Measurements from ENCODE around the gene RAP1GAP2.

The RAP1GAP2 gene

GRCh38 chr17:2948721-2949468 is 152.7 kb downstream of the RAP1GAP2 start:
- H3K4me1 ChIP-seq (ENCODE audit: control insufficient read depth in 2 of 2, insufficient read depth in 2 of 2, low read length in 2 of 2): peaks cover 0 to 2% of the 10 kb centered on the region in 2 donors
- no peak overlapping the region for H3K9ac ChIP-seq (ENCODE audit: low read depth in 1 of 2, low read length in 2 of 2)
- H3K27ac ChIP-seq (ENCODE audit: low read depth in 2 of 2, low read length in 2 of 2): no peak overlapping the region
- H3K4me3 ChIP-seq (ENCODE audit: low read length in 2 of 2): no peak overlapping the region
- no peaks in the 10 kb centered on the region for H3K27me3 ChIP-seq (ENCODE audit: control insufficient read depth in 2 of 2, insufficient read depth in 2 of 2, low read length in 2 of 2)
- H3K9me3 ChIP-seq (ENCODE audit: control insufficient read depth in 2 of 2, low read length in 2 of 2): no peaks in the 10 kb centered on the region
- no peaks in the 10 kb centered on the region for H3K36me3 ChIP-seq (ENCODE audit: control insufficient read depth in 2 of 2, insufficient read depth in 2 of 2, low read length in 2 of 2)

- no peaks in the 10 kb centered on the region for H3K27me3 ChIP-seq (ENCODE audit: control insufficient read depth in 2 of 2, insufficient read depth in 2 of 2, low read length in 2 of 2)
- peaks cover 0 to 2% of the 10 kb centered on the region in 2 donors for H3K4me1 ChIP-seq (ENCODE audit: control insufficient read depth in 2 of 2, insufficient read depth in 2 of 2, low read length in 2 of 2)
- no peaks in the 10 kb centered on the region for H3K9me3 ChIP-seq (ENCODE audit: control insufficient read depth in 2 of 2, low read length in 2 of 2)
- H3K4me3 ChIP-seq (ENCODE audit: low read length in 2 of 2): no peak overlapping the region
- no peaks in the 10 kb centered on the region for H3K36me3 ChIP-seq (ENCODE audit: control insufficient read depth in 2 of 2, insufficient read depth in 2 of 2, low read length in 2 of 2)
- H3K9ac ChIP-seq (ENCODE audit: low read depth in 1 of 2, low read length in 2 of 2): no peak overlapping the region
- H3K27ac ChIP-seq (ENCODE audit: low read depth in 2 of 2, low read length in 2 of 2): no peak overlapping the region
Measured at GRCh38 chr17:2949469-2950044, 153.3 kb downstream of the RAP1GAP2 start.

DNA sequence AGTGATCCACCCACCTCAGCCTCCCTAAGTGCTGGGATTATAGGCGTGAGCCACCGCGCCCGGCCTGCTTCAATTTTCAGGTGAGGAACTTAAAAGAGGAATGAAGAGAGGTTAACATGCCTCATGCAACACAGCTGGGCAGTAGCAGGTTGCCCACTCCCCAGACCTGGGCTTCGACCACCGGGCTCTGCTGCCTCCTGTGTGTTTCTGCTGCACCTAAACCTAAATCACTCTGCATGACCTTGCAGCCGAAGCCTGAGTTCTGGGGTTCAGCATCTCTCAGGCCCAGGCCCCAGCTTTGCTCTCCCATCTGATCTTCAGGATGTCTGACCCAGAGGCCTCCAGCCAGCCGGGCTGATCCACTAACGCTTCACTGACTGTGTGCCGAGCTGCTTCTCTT is 154.6 kb downstream of the RAP1GAP2 start:
- Histone ChIP-seq H3K36me3 (ENCODE audit: control insufficient read depth in 2 of 2, insufficient read depth in 2 of 2, low read length in 2 of 2) (no peaks in the 10 kb centered on the region), H3K4me3 (ENCODE audit: low read length in 2 of 2) (no peak overlapping the region), H3K27me3 (ENCODE audit: control insufficient read depth in 2 of 2, insufficient read depth in 2 of 2, low read length in 2 of 2) (no peaks in the 10 kb centered on the region), H3K4me1 (ENCODE audit: control insufficient read depth in 2 of 2, insufficient read depth in 2 of 2, low read length in 2 of 2) (peaks cover 0 to 8% of the 10 kb centered on the region in 2 donors), H3K9ac (ENCODE audit: low read depth in 1 of 2, low read length in 2 of 2) (no peak overlapping the region), H3K9me3 (ENCODE audit: control insufficient read depth in 2 of 2, low read length in 2 of 2) (no peaks in the 10 kb centered on the region), H3K27ac (ENCODE audit: low read depth in 2 of 2, low read length in 2 of 2) (no peak overlapping the region)

DNA sequence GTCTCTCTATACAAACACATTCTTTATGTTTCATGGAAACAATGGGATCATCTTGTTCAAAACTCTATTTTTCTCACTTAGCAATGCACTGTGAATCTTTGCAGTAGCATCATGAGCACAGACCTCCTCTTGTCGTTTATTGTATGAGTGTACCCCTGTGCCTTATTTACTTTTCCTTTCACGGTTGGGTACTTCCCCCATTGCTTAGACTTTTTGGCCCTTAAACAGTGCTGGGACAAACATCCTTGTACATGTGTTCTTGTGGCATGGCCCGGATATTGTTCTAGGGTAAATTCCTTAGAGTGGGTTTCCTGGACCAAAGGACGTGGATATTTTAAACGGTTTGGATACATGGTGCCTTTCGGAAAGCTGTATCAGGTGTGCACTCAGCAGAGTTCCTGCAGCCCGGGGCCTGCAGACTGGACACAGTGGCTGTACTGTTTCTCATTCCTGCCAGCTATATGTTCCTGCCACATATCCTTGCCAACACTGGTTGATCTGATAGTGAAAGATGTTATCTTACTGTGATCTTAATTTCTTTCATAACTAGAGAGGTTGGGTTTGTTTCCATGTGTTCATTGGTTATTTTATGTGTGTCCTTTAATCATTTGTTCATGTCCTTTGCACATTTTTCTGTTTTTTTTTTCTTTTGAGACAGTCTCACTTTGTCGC is 156.1 kb downstream of the RAP1GAP2 start:
- no peaks in the 10 kb centered on the region for H3K36me3 ChIP-seq (ENCODE audit: control insufficient read depth in 2 of 2, insufficient read depth in 2 of 2, low read length in 2 of 2)

GRCh38 chr17:2954898-2955445 is 158.7 kb downstream of the RAP1GAP2 start:
- no peaks in the 10 kb centered on the region for H3K36me3 ChIP-seq (ENCODE audit: control insufficient read depth in 2 of 2, insufficient read depth in 2 of 2, low read length in 2 of 2)
- H3K9me3 ChIP-seq (ENCODE audit: control insufficient read depth in 2 of 2, low read length in 2 of 2): no peaks in the 10 kb centered on the region
- H3K4me1 ChIP-seq (ENCODE audit: control insufficient read depth in 2 of 2, insufficient read depth in 2 of 2, low read length in 2 of 2): peaks cover 3 to 17% of the 10 kb centered on the region in 2 donors
- H3K9ac ChIP-seq (ENCODE audit: low read depth in 1 of 2, low read length in 2 of 2): no peak overlapping the region
- no peak overlapping the region for H3K4me3 ChIP-seq (ENCODE audit: low read length in 2 of 2)
- H3K27me3 ChIP-seq (ENCODE audit: control insufficient read depth in 2 of 2, insufficient read depth in 2 of 2, low read length in 2 of 2): no peaks in the 10 kb centered on the region
- H3K27ac ChIP-seq (ENCODE audit: low read depth in 2 of 2, low read length in 2 of 2): no peak overlapping the region

More for the DNA sequence above, 156.1 kb downstream of the RAP1GAP2 start:
- peaks cover 0 to 9% of the 10 kb centered on the region in 2 donors for H3K4me1 ChIP-seq (ENCODE audit: control insufficient read depth in 2 of 2, insufficient read depth in 2 of 2, low read length in 2 of 2)
- H3K9me3 ChIP-seq (ENCODE audit: control insufficient read depth in 2 of 2, low read length in 2 of 2): no peaks in the 10 kb centered on the region
- H3K9ac ChIP-seq (ENCODE audit: low read depth in 1 of 2, low read length in 2 of 2): no peak overlapping the region
- H3K27me3 ChIP-seq (ENCODE audit: control insufficient read depth in 2 of 2, insufficient read depth in 2 of 2, low read length in 2 of 2): no peaks in the 10 kb centered on the region
- H3K27ac ChIP-seq (ENCODE audit: low read depth in 2 of 2, low read length in 2 of 2): no peak overlapping the region
- H3K4me3 ChIP-seq (ENCODE audit: low read length in 2 of 2): no peak overlapping the region

GRCh38 chr17:2955931-2956582 is 159.8 kb downstream of the RAP1GAP2 start:
- Histone ChIP-seq H3K4me3 (ENCODE audit: low read length in 2 of 2) (no peak overlapping the region), H3K27me3 (ENCODE audit: control insufficient read depth in 2 of 2, insufficient read depth in 2 of 2, low read length in 2 of 2) (no peaks in the 10 kb centered on the region), H3K4me1 (ENCODE audit: control insufficient read depth in 2 of 2, insufficient read depth in 2 of 2, low read length in 2 of 2) (peaks cover 9 to 26% of the 10 kb centered on the region in 2 donors), H3K27ac (ENCODE audit: low read depth in 2 of 2, low read length in 2 of 2) (peak overlapping the region in 1 of 2 donors; percentile 16), H3K36me3 (ENCODE audit: control insufficient read depth in 2 of 2, insufficient read depth in 2 of 2, low read length in 2 of 2) (no peaks in the 10 kb centered on the region), H3K9me3 (ENCODE audit: control insufficient read depth in 2 of 2, low read length in 2 of 2) (no peaks in the 10 kb centered on the region), H3K9ac (ENCODE audit: low read depth in 1 of 2, low read length in 2 of 2) (no peak overlapping the region)

- Histone ChIP-seq H3K4me1 (ENCODE audit: control insufficient read depth in 2 of 2, insufficient read depth in 2 of 2, low read length in 2 of 2) (peaks cover 9 to 29% of the 10 kb centered on the region in 2 donors), H3K9me3 (ENCODE audit: control insufficient read depth in 2 of 2, low read length in 2 of 2) (no peaks in the 10 kb centered on the region), H3K4me3 (ENCODE audit: low read length in 2 of 2) (no peak overlapping the region), H3K27me3 (ENCODE audit: control insufficient read depth in 2 of 2, insufficient read depth in 2 of 2, low read length in 2 of 2) (no peaks in the 10 kb centered on the region), H3K36me3 (ENCODE audit: control insufficient read depth in 2 of 2, insufficient read depth in 2 of 2, low read length in 2 of 2) (no peaks in the 10 kb centered on the region), H3K27ac (ENCODE audit: low read depth in 2 of 2, low read length in 2 of 2) (no peak overlapping the region), H3K9ac (ENCODE audit: low read depth in 1 of 2, low read length in 2 of 2) (no peak overlapping the region)
Measured at GRCh38 chr17:2957631-2958286, 161.5 kb downstream of the RAP1GAP2 start.

DNA sequence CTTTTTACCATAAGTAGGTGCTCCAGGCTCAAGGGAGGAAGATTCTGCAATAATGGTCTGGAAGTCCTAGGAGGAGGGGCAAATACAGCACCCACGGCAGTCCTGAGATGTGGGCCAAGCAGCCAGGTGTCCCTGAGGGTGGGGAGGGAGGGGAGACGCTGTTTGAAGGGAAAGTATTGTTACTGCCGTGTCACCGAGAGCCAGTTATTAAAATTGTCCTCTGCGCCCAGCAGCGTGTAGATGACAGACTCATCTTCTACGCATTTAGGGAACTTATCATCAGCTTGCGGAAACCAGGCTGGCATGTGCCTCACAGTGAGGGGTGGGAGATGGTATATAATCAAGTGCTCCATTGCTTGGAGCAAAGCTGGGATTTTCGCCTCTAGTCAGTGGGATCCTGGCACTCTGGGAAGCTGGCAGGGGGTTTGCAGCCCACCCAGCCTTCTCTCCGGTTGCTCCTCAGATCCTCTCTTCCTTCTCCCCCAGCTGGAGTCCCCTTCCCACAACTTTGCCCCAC is 162.5 kb downstream of the RAP1GAP2 start:
- no peaks in the 10 kb centered on the region for H3K27me3 ChIP-seq (ENCODE audit: control insufficient read depth in 2 of 2, insufficient read depth in 2 of 2, low read length in 2 of 2)

DNA sequence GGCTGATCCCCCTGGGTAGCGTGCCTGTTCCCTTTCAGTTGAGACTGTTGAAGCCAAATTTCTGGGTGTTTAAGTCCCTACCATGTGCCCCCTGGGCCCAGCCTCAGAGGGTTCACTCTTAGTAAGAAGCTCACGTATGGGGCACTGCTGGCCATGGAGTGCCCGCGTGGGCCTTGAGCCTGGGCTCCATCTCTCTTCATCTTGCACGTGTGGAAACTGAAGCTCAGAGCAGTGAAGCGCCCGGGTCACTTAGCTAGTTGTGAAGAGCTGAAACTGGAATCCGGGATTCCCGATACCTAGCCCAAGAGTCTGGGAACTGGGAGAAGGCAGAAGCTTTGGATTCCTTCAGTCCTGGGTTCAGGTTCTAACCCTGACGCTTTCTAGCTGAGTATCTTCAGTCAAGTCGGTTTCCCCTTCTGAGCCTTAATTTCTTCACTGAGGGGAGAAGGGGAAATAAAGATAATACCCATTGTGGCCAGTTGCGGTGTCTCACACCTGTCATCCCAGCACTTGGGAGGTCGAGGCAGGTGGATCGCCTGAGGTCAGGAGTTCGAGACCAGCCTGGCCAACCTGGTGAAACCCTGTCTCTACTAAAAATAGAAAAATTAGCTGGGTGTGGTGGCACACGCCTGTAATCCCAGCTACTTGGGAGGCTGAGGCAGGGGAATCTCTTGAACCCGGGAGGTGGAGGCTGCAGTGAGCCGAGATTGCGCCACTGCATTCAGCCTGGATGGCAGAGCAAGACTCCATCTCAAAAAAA is 163.3 kb downstream of the RAP1GAP2 start:
- H3K27ac ChIP-seq (ENCODE audit: low read depth in 2 of 2, low read length in 2 of 2): peak overlapping the region in 1 of 2 donors; percentile 79
- no peaks in the 10 kb centered on the region for H3K36me3 ChIP-seq (ENCODE audit: control insufficient read depth in 2 of 2, insufficient read depth in 2 of 2, low read length in 2 of 2)
- no peak overlapping the region for H3K4me3 ChIP-seq (ENCODE audit: low read length in 2 of 2)
- H3K9me3 ChIP-seq (ENCODE audit: control insufficient read depth in 2 of 2, low read length in 2 of 2): no peaks in the 10 kb centered on the region
- H3K4me1 ChIP-seq (ENCODE audit: control insufficient read depth in 2 of 2, insufficient read depth in 2 of 2, low read length in 2 of 2): peaks cover 9 to 29% of the 10 kb centered on the region in 2 donors
- H3K27me3 ChIP-seq (ENCODE audit: control insufficient read depth in 2 of 2, insufficient read depth in 2 of 2, low read length in 2 of 2): no peaks in the 10 kb centered on the region
- H3K9ac ChIP-seq (ENCODE audit: low read depth in 1 of 2, low read length in 2 of 2): no peak overlapping the region

More for the DNA sequence above, 162.5 kb downstream of the RAP1GAP2 start:
- Histone ChIP-seq H3K36me3 (ENCODE audit: control insufficient read depth in 2 of 2, insufficient read depth in 2 of 2, low read length in 2 of 2) (no peaks in the 10 kb centered on the region), H3K9me3 (ENCODE audit: control insufficient read depth in 2 of 2, low read length in 2 of 2) (no peaks in the 10 kb centered on the region), H3K27ac (ENCODE audit: low read depth in 2 of 2, low read length in 2 of 2) (peak overlapping the region in 1 of 2 donors; percentile 21), H3K4me3 (ENCODE audit: low read length in 2 of 2) (no peak overlapping the region), H3K4me1 (ENCODE audit: control insufficient read depth in 2 of 2, insufficient read depth in 2 of 2, low read length in 2 of 2) (peaks cover 9 to 29% of the 10 kb centered on the region in 2 donors), H3K9ac (ENCODE audit: low read depth in 1 of 2, low read length in 2 of 2) (no peak overlapping the region)

Data from mucosa of rectum (tissue), 2 donors.